A549 (cell line): ENCODE results near the gene NOC4L. TPM values are rescaled to one million over a fixed set of nuclear protein-coding genes. Genes with fewer than 3 reads are reported as not detected.

Source experiments
- ATAC-seq, 2 experiments: fragments of 200-7000 bp in 1 of 2; fragments of >200 bp in 1 of 2; cut with Nextera tagmentation in 1 of 2; cut with Tn5 transposase in 1 of 2; 3 replicates each; pipeline versions ENCODE4 v1.8.0 to v1.9.1; 2018 to 2020; ENCODE audit warnings: mild to moderate bottlenecking in 1 of 2, moderate library complexity in 1 of 2
- CTCF ChIA-PET: fragments of 300-600 bp; sonication (Branson Sonifier 250); formaldehyde crosslinking; extraction: SDS; loops from one replicate; lab custom pipeline; 2021; ENCODE audit warnings: antibody characterized with exemption, inconsistent platforms; lab: Yijun Ruan, JAX
- POLR2A ChIA-PET: fragments of 350-600 bp; formaldehyde crosslinking; extraction: SDS; loops from one replicate; lab custom pipeline; 2021; ENCODE audit warnings: antibody characterized with exemption, inconsistent platforms; lab: Yijun Ruan, JAX
- DNase-seq, 2 experiments: peaks; one replicate each; pipeline versions ENCODE4 v3.0.0 to v3.0.0-alpha.2; 2011 to 2016; ENCODE audit warnings: low read depth in 1 of 2, low spot score in 1 of 2
- FAIRE-seq: peaks from 2 replicates; lab custom pipeline; 2011; peaks lifted over from hg19 to GRCh38; lab: Jason Lieb, UNC
- H3K27ac ChIP-seq, 2 experiments: fragments of >200 bp; sonication (Bioruptor Twin); formaldehyde crosslinking; 3 replicates each; pipeline ENCODE4 v1.5.1; 2016 to 2017
- H3K4me1 ChIP-seq: fragments of >200 bp; sonication (Bioruptor Twin); formaldehyde crosslinking; 3 replicates; pipeline ENCODE4 v1.6.1; 2016
- H3K4me2 ChIP-seq: fragments of >200 bp; sonication (Bioruptor Twin); formaldehyde crosslinking; 3 replicates; pipeline ENCODE4 v1.6.1; 2016
- H3K4me3 ChIP-seq: fragments of >200 bp; sonication (Bioruptor Twin); formaldehyde crosslinking; 3 replicates; pipeline ENCODE4 v1.5.1; 2016
- H3K9me3 ChIP-seq: fragments of >200 bp; sonication (Bioruptor Twin); formaldehyde crosslinking; 3 replicates; pipeline ENCODE4 v1.6.1; 2016
- CBX2 ChIP-seq: fragments of 200-600 bp; sonication (generic); IDR thresholded peaks from 2 replicates; pipeline ENCODE4 v1.6.1; 2016; ENCODE audit warnings: low read depth, mild to moderate bottlenecking, borderline replicate concordance
- CHD2 ChIP-seq: fragments of 150-350 bp; IDR thresholded peaks from 2 replicates; pipeline ENCODE4 v1.6.1; 2014; ENCODE audit warnings: low read length; ENCODE audit not compliant: partially characterized antibody
- ELK1 ChIP-seq: fragments of 150-350 bp; IDR thresholded peaks from 2 replicates; pipeline ENCODE4 v1.6.1; 2014; ENCODE audit warnings: low read depth, mild to moderate bottlenecking, low read length
- GATA3 ChIP-seq: IDR thresholded peaks from 2 replicates; pipeline ENCODE4 v1.6.1; 2012; ENCODE audit warnings: borderline replicate concordance
- HOXA7 ChIP-seq: fragments of 250-450 bp; sonication (Bioruptor Pico); IDR thresholded peaks from 2 replicates; pipeline ENCODE4 v1.5.0; 2020; ENCODE audit warnings: mild to moderate bottlenecking, moderate library complexity
- HOXB13 ChIP-seq: fragments of 250-450 bp; sonication (Bioruptor Pico); IDR thresholded peaks from 2 replicates; pipeline ENCODE4 v1.5.0; 2020; ENCODE audit warnings: low read depth, mild to moderate bottlenecking, moderate library complexity
- MAZ ChIP-seq: fragments of 150-350 bp; IDR thresholded peaks from 2 replicates; pipeline ENCODE4 v1.6.1; 2014; ENCODE audit warnings: antibody characterized with exemption, low read depth, low read length, borderline replicate concordance
- MYC ChIP-seq: IDR thresholded peaks from 2 replicates; pipeline ENCODE4 v1.6.1; 2012; ENCODE audit warnings: mild to moderate bottlenecking, inconsistent platforms, low read length, improper control_type of control experiment, borderline replicate concordance
- NFE2L2 ChIP-seq: fragments of 150-350 bp; conservative IDR thresholded peaks from 2 replicates; pipeline ENCODE4 v1.6.1; 2014; ENCODE audit warnings: low read length
- NPAS2 ChIP-seq: fragments of 250-450 bp; sonication (Bioruptor Pico); IDR thresholded peaks from 2 replicates; pipeline ENCODE4 v1.8.0; 2022; ENCODE audit warnings: mild to moderate bottlenecking, moderate library complexity, borderline replicate concordance
- POLR2A ChIP-seq: IDR thresholded peaks from 2 replicates; pipeline ENCODE4 v1.6.1; 2012; ENCODE audit warnings: mild to moderate bottlenecking, low read length
- POLR2AphosphoS2 ChIP-seq: conservative IDR thresholded peaks from 2 replicates; pipeline ENCODE4 v1.6.1; 2012; ENCODE audit warnings: low read length, improper control_type of control experiment, inconsistent platforms
- RAD21 ChIP-seq, 2 experiments: fragments of >200 bp in 1 of 2; sonication (Bioruptor Twin) in 1 of 2; formaldehyde crosslinking in 1 of 2; IDR thresholded peaks in 1 of 2; conservative IDR thresholded peaks in 1 of 2; 2 replicates in 1 of 2; 3 replicates in 1 of 2; pipeline ENCODE4 v1.6.1; 2012 to 2018; ENCODE audit warnings: inconsistent platforms in 1 of 2
- TFCP2L1 ChIP-seq: fragments of 250-450 bp; sonication (Bioruptor Pico); IDR thresholded peaks from 2 replicates; pipeline ENCODE4 v1.5.0; 2021; ENCODE audit warnings: mild to moderate bottlenecking
- WGBS: methylation state at CpG from one replicate; pipeline ENCODE4 v1.1.6; 2017; ENCODE audit errors: missing lambda C conversion rate; 5-methylcytosine and 5-hydroxymethylcytosine counted together
- polyA plus RNA-seq, 4 experiments: library from polyadenylated mRNA; depleted of rRNA in 3 of 4; stranded (reverse); fragments of >200 nt; fragmentation: RNase III in 1 of 4; extraction: RNeasy Plus Mini Kit Qiagen cat#74134 plus additional on column Dnase treatment in 1 of 4; gene quantifications; 2 replicates in 3 of 4; 3 replicates in 1 of 4; pipeline ENCODE4 v1.2.3, GENCODE V29; 2011 to 2017
- small RNA-seq, 6 experiments: library from RNA; depleted of rRNA; stranded (forward); fragments of <200 nt; gene quantifications; one replicate each; pipeline ENCODE3, GENCODE V24; 2012
- TF ChIP-seq, protein P1 (sequence below): IDR thresholded peaks from 2 replicates; pipeline ENCODE4 v1.6.1; 2012; ENCODE audit warnings: low read depth, borderline replicate concordance

NOC4L gene
- polyA plus RNA-seq, 2 of the 4 experiments (the other 2 are of a cell fraction), result 12.1 to 34.1 TPM

DNA sequence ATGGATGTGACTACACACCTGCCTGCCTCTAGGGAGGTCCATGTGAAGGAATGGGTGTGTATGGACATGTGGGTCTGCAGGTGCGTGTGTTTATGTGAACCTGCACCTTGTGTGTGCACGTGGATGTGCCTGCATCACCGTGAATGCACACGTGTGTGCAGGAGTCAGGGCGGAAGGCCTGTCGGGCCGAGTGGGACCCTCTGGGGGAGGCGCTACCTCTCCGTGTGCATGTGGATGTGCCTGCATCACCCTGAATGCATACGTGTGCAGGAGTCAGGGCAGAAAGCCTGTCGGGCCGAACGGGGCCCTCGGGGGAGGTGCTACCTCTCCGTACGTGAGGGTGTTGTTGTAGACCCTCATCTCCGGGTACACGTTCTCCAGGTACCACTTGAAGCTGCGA is 56.5 kb downstream of the NOC4L start:
- Histone ChIP-seq H3K27ac (no peak overlapping the region), H3K9me3 (no peaks in the 10 kb centered on the region), H3K4me1 (no peaks in the 10 kb centered on the region), H3K4me3 (no peak overlapping the region), H3K4me2 (no peak overlapping the region)
- ATAC-seq, result no peak
- CTCF ChIA-PET, result no interaction called here
- WGBS, result 71% methylated on average over 15 of the region's 19 CpGs
- DNase-seq, result no peak
- TF ChIP-seq NPAS2 (CRISPR knock-in tag) (no peak), RAD21 (conservative IDR thresholded peaks at IDR 0.05 in 1 of 2, IDR thresholded peaks at IDR 0.05 in 1 of 2) (no peak), CBX2 (no peak), CHD2 (no peak)
- TF ChIP-seq, protein P1, sequence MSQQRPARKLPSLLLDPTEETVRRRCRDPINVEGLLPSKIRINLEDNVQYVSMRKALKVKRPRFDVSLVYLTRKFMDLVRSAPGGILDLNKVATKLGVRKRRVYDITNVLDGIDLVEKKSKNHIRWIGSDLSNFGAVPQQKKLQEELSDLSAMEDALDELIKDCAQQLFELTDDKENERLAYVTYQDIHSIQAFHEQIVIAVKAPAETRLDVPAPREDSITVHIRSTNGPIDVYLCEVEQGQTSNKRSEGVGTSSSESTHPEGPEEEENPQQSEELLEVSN, result no peak
- POLR2A ChIA-PET, result no interaction called here
- no peak for FAIRE-seq

GRCh38 chr12:132201391-132202120 is 57.3 kb downstream of the NOC4L start:
- no peak overlapping the region for H3K27ac ChIP-seq
- H3K4me3 ChIP-seq, result no peak overlapping the region
- no peak for ATAC-seq
- no peak for FAIRE-seq
- ChIA-PET POLR2A (no interaction called here), CTCF (no interaction called here)
- no peak overlapping the region for H3K4me2 ChIP-seq
- no peak for TF ChIP-seq HOXB13 (CRISPR knock-in tag)
- no peak for TF ChIP-seq TFCP2L1
- no peak for TF ChIP-seq MAZ
- no peak for TF ChIP-seq GATA3
- TF ChIP-seq POLR2AphosphoS2, result no peak
- no peak for TF ChIP-seq ELK1
- no peak for TF ChIP-seq HOXA7 (CRISPR knock-in tag)
- no peak for TF ChIP-seq POLR2A
- no peak for TF ChIP-seq NFE2L2
- TF ChIP-seq MYC, result no peak
- WGBS, result 72% methylated on average over 16 of the region's 23 CpGs
- H3K9me3 ChIP-seq, result no peaks in the 10 kb centered on the region
- no peaks in the 10 kb centered on the region for H3K4me1 ChIP-seq
- DNase-seq, result no peak

Small RNA genes within 50 kb of the gene (small RNA-seq; reads per million reads assigned to genes)
- 0 reads per million in 6 experiments for gene AC138466.3

Other genes starting within 250 kb of the NOC4L start
- gene ULK1, start 249.8 kb upstream of the NOC4L start, polyA plus RNA-seq (2011; rRNA removed), result 15.1 and 18.4 TPM in 2 replicates
- gene ULK1, start 249.8 kb upstream of the NOC4L start, polyA plus RNA-seq (2017; fragmentation: RNase III; extraction: RNeasy Plus Mini Kit Qiagen cat#74134 plus additional on column Dnase treatment), result 37.7 to 49.2 TPM (median 46.2 TPM) in 3 replicates
- gene PUS1, start 215.2 kb upstream of the NOC4L start, polyA plus RNA-seq (2011; rRNA removed), result 47.9 and 62.8 TPM in 2 replicates
- gene PUS1, start 215.2 kb upstream of the NOC4L start, polyA plus RNA-seq (2017; fragmentation: RNase III; extraction: RNeasy Plus Mini Kit Qiagen cat#74134 plus additional on column Dnase treatment), result 50.3 to 55.0 TPM (median 51.1 TPM) in 3 replicates
- gene EP400, start 194.5 kb upstream of the NOC4L start, polyA plus RNA-seq (2011; rRNA removed), result 9.7 and 18.5 TPM in 2 replicates
- 14.9 to 18.0 TPM (median 15.2 TPM) in 3 replicates for gene EP400, start 194.5 kb upstream of the NOC4L start, polyA plus RNA-seq (2017; fragmentation: RNase III; extraction: RNeasy Plus Mini Kit Qiagen cat#74134 plus additional on column Dnase treatment)
- gene DDX51, start 138 bp upstream of the NOC4L start, polyA plus RNA-seq (2011; rRNA removed), result 10.2 and 11.4 TPM in 2 replicates
- 21.8 to 23.7 TPM (median 22.6 TPM) in 3 replicates for gene DDX51, start 138 bp upstream of the NOC4L start, polyA plus RNA-seq (2017; fragmentation: RNase III; extraction: RNeasy Plus Mini Kit Qiagen cat#74134 plus additional on column Dnase treatment)
- gene GALNT9, start 185.1 kb downstream of the NOC4L start, polyA plus RNA-seq (2011; rRNA removed), result 0.25 and 0.66 TPM in 2 replicates
- gene GALNT9, start 185.1 kb downstream of the NOC4L start, polyA plus RNA-seq (2017; fragmentation: RNase III; extraction: RNeasy Plus Mini Kit Qiagen cat#74134 plus additional on column Dnase treatment), result 1.8 to 2.8 TPM (median 2.1 TPM) in 3 replicates